Measurements from ENCODE around the gene IL1RAPL1.

GRCh38 chrX:29067351-29067750 is 480.1 kb downstream of the IL1RAPL1 start:
- TF ChIP-seq POLR2AphosphoS5 (IDR thresholded peaks at IDR 0.05; ENCODE audit: low read depth) = no peak
- no peak for TF ChIP-seq REST (IDR thresholded peaks at IDR 0.05; ENCODE audit: unreplicated experiment)
- TF ChIP-seq CTCF (conservative IDR thresholded peaks at IDR 0.05; ENCODE audit: low read depth in 2 of 2) = no peak
- TF ChIP-seq EZH2phosphoT487 (IDR thresholded peaks at IDR 0.05; ENCODE audit: unreplicated experiment) = no peak
- no peak for TF ChIP-seq EZH2 (IDR thresholded peaks at IDR 0.05; ENCODE audit: low read depth, unreplicated experiment)
- no peak for TF ChIP-seq JUNB (IDR thresholded peaks at IDR 0.05; ENCODE audit: unreplicated experiment)
- no peak for TF ChIP-seq CREB1 (CRISPR knock-in tag; IDR thresholded peaks at IDR 0.05; ENCODE audit: low read depth)
- no peak for TF ChIP-seq ZNF114 (CRISPR knock-in tag; IDR thresholded peaks at IDR 0.05)

All from GM23338 (cell line).